GM18498 (cell line): ENCODE data around the gene GRIK4.

Experiments used
- ATAC-seq: cut with Tn5 transposase; IDR thresholded peaks from one replicate; pipeline ENCODE4 v1.9.1; 2021; ENCODE audit warnings: mild to moderate bottlenecking, moderate library complexity; ENCODE audit not compliant: unreplicated experiment

Gene GRIK4

DNA sequence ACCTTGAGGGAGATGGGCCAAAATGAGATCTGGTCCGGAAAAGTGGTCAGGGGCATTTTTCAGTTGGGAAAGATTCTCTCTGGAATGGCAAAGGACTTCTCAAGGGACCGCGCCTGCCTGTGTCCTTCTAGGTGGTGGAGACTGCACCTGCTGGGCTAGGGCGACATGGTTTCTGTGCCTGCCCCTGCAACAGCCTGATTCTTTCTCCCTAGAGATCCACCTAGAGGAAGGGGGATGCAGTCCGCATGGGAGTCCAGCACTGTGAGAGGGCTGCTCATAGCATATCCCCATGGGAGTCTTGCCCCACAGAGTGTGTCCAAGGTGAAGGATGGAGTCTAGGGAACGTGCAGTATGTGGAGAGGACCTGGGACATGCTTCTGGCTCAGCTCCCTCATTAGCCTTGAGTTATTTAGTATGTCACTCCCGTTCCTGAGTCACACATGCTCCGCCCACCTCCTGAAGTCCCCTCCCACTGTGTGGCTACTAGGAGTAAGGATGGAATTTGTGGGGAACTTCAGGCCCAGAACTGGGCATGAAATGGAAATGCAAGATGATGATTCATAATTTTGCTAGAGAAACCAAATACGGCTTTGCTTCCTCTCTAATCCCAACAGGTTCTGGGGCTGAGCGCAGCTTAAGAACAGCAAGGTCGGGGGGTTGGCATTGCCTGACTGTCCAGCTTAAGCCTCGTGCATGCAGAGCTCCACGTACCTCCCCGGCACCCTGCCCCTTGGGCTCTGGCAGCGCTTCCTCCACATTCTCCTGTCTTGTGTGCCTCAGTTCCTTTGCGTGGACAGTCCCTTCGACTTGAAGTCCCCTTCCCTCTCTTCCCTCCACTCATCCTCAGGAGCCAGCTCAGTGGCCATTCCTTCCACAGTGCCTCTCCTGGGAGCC lies 35.0 kb downstream of the GRIK4 start:
- ATAC-seq, result no peak

DNA sequence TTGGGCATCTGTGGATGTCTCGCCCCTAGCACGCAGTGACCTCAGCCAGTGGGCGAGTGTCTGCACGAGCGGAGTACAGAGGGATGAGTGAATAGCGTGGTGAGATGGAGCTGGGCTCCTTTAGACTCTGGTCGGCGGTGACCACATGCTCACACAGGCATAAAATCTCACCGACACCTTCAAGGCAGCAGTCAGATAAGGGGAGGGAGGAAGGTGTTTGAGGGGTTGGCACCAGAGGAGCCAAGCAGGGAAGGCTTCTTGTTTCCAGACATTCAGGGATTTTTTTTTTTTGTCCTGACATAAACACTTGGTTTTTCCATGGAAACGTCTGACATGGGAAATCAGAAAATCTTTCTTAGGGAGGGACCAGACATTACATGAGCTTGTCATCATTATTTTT lies 35.8 kb downstream of the GRIK4 start:
- no peak for ATAC-seq

DNA sequence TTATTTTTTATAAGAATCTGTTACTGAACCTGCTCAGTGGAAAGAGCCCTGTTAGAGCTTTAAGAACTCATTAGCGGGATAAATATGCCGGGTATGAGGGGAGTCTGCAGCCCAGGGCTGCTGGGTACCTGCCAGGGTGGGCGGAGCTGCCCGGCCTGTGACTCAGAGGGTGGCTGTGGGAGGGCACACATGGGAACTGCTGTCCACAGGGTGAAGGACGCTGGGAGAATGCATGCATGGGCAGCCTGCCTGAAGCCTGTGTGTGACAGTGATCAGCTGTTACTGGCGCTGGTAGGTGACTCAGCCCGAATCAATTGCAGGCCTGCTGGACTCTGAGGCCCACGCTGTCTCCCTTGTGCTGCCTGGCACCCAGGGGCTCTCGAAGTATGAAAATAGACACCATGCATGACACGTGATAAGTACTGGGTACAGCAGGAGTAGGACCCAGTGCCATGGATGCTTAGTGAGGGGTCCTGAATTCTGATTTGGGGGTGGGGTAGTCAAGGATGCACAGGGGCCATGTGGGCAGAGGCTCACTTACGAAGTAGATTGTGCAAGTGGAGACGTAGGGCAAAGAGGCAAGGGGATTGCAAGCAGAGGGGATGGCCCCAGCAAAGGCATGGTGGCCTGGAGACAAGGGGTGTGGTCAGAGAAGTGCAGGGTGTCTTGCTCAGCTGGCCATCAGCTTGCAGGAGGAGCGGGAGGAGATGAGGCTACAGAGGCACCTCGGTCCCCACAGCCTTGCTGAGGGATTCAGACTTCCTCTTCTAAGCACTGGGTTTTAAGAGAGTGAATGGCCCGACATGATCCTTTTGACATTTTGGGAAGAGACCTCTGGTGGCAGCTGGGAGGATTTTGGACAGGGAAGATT lies 36.5 kb downstream of the GRIK4 start:
- ATAC-seq, result no peak

DNA sequence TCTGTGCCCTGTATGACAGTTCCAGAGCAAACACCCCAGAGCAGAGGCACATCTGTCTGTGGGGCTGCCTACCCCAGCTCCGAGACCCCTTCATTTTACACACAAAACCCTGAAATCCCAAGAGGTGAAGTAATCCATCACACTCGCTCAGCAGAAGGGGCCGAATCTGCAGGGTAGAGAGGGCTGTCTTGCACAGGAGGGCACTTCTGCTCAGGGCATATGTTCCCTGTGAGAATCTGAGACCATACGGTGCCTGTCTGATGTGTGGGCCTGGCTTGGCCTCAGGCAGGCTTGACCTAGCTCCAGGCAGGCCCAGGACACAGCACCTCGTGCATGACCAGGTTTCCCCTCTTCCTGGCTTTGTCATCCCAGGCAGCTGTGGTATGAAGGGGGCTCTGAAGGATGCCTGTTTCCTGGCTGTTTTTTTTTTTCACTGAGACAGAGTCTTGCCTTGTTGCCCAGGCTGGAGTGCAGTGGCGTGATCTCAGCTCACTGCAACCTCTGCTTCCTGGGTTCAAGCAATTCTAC lies 37.2 kb downstream of the GRIK4 start:
- ATAC-seq, result no peak

DNA sequence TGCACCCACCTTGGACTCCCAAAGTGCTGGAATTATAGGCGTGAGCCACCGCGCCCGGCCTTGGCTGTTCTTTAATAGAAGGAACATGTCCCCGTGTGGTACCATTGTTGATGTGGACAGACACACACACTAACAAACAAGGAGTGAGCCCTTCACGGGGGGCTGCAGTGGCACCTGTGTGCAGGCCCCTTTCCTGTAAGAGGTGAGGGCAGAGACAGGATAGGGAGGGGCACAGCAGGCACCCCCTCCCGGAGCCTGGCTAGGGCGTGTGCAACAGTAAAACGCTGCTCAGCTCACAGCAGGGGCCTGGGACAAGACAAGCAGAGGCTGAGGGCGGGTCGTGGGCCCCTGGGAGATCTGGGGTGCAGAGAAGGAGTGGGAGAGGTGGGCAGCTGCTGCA lies 37.8 kb downstream of the GRIK4 start:
- ATAC-seq, result no peak

DNA sequence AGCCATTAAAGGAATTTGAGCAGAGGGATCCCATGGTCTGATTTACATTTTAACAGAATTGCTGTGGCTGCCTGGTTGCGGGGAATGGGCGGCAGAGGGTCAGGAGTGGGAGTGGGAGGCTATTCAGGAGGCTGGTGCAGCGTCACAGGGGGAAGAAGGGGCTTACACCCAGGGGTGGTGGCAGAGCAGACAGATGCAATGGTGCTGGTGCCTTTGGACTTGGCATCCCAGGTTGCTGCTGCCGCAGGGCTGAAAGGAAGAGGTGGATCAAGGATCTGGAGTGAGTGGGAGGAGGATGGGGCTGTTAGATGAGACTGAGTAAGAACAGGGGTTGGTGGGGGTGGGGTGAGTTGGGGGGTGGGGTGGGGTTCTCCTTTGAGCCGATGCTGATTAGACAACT lies 38.5 kb downstream of the GRIK4 start:
- ATAC-seq, result no peak

DNA sequence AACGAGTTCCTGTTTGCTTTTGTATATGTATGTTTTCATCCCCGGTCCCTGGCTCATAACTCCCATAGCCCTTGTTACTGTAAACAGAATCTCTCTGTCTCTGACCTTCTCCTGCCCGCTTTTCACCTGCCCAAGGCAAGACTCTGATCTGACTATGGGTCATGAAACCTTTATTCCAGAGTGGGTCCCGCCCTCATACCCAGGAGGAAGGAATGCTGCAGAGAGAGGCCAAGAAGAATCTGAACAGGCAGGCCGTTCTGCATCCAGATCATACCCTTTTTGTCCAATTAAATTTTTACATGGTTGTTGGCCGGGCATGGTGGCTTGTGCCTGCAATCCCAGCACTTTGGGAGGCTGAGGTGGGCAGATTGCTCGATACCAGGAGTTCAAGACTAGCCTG lies 39.6 kb downstream of the GRIK4 start:
- no peak for ATAC-seq

DNA sequence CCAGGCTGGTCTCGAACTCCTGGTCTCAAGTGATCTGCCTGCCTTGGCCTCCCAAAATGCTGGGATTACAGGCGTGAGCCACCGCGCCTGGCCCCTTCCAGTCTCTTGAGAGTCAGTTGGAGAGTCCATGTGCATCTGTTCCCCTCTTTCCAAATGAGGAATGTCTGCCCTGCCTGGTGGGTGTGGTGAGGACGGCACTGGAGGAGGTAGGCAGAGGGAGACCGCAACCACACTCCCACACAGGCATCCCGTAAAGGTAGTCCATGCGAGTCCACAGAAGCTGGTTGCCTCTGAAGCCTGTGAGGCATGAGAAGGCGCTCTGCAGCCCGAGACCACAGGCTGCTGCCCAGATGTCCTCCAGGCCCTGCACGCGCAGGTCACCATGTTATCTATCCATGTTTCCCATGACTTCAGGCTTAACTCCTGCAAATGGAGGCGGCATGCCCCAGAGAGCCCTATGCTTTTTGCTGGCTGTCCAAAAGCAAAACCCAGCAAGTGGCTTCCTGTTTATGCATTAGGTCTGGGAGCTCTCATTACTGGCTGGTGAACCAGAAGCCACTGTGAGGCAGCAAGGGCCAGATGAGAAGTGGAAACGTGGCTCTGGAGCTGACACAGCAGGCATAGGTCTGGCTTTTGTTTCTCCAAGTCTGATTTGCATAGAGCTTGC lies 43.4 kb downstream of the GRIK4 start:
- ATAC-seq, result peak; percentile 50

DNA sequence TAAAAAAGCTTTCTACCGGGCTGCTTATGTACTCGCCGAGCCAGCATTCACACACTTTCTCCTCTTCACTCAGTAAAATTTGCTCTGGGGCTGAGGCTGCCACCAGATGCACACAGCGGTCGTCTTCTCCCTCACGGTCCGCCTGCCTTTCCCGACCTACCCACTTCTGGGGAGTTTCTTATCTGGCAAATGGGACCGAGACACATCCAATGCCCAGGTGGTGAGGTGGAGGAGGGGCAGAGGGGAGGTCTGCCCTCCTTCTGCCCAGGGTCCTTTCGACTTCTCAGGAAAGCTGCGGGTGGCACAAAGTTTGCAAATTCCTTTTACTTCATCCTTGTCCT lies 43.9 kb downstream of the GRIK4 start:
- ATAC-seq, result no peak

DNA sequence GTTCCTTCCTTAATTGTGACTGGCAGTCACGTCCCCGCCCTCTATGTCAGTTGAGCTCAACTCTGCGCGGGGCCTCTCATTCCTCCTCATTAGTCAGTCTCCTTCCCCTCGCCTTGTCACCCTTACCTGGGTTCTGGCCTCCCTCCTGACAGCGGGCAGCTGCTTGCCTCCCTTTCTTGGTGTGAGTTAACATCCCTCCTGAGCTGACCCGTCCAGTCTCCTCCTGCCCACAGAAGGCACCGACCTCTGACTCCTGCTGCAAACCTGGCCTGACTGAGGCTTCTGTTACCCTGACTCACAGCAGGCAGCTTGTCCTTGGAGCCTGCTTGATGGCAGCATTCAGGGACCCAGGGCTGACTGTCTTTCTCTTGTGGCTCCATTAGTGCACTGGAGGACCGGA lies 45.2 kb downstream of the GRIK4 start:
- no peak for ATAC-seq

DNA sequence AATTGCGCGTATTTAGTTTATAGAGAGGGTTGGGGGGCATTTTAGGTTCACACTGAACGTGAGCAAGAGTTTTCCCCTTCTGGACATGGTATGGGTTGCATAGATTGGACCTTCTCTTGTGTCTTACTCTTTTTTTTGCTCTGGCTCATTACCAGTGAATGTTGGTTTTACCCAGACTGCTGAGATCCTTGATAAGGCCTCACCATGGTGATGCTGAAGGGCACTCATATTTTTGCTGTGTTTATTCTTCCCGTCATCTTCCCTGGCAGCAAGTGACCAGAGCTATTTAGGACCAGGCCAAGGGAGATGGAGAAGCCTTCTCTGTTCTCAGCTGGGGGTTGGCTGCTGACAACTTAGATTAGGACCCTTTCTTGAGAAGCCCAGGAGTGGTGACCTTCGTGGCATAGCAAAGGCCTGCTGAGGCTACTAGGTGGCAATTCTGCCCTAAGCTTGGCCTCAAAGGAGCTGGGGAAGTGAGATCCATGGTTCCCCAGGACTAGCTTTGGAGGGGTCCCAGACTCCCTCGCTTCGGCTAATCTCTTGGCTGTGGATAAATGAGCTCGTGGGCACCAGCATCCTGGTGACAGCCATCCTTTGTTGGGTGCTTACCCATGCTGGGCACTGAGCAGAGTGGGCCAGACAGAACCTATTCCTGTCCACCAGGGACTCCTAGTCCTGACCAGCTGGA lies 47.3 kb downstream of the GRIK4 start:
- ATAC-seq, result no peak

DNA sequence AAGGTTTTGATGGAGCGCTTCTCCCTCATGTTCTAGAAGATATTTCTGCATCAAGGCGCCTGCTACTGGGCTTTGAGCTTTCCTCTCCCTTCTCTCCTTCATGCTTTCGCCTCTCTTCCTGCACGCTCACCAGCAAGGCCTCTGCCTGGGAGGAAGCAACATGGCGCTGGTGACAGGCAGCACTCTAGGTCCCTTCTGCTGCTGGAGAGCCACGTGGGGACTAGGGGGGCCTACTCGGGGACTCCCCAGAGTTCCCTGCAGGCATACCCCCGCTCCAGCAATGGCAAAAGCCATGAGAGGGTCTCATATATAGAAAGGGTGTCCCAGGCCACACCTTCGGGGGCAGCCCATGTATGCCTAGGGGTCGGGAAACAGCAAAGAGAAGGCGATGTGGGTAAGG lies 49.7 kb downstream of the GRIK4 start:
- no peak for ATAC-seq

DNA sequence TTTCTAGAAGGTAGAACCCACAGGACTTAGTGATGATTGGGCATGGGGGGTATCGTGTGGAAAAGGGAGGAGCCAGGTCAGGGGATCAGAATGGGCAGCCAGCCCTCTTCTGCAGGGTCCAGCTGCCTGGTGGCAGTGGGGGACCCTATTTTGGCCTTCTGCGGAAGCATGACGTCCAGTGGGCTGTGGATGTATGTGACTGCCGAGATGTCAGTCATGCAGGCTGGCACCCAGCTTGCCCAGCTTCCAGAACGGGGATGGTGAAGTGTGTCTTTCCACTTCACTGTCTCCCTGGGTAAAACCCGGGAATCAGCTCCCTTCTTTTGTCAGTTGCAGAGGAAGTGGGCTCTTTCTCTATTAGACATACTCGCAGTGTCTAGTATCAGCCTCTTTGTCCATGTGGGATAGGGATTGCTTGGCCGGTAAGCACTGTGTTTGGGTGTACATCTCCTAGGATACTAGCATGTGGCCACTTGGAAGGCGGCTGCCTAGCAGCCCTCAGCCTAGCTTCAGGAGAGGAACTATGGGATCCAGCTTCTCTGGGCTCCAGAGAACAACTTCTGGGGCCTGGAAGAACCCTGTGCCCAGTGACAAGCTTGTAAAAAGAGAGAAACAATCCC lies 51.4 kb downstream of the GRIK4 start:
- no peak for ATAC-seq

DNA sequence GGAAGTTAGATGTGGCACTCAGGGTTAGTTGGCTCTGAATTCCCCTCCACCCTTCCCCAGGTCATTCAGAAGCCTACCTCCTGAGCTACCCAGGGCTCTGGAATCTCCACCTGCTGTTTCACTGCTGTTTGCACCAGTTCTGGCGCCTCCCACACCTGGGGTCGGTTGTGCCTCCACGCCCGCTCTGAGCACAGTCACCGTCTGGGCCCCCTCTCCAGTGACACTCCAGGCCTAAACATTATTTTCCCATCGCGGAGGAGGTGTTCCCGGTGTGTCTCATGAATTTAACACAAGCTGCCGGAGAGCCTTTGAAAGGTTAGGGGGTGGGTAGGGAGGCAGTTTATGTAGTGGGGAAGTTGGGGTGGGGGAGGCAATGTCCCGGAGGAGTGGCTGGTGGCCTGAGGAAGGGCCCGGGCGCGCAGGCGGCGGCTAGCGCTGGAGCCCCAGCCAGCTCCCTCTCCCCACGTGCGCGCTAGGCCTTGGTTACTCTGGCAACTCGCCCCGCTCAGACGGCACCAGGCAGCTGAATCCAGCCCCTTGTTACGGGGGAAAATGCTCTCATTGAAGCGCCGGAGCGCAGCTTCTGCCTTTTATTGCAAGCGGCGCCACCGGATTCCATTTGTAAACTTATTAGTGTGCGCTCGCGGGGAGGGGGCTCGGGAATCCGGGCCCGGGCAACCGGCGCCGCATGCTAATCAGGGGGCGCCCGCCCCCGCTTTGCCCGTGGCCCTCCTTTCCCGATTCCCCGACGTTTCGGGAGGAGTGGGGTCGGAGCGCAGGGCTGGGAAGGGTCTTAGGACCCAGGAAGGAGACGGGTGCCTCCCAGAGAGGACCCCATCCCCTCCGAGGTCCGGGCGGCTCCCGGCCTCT lies 52.4 kb downstream of the GRIK4 start:
- ATAC-seq, result no peak

DNA sequence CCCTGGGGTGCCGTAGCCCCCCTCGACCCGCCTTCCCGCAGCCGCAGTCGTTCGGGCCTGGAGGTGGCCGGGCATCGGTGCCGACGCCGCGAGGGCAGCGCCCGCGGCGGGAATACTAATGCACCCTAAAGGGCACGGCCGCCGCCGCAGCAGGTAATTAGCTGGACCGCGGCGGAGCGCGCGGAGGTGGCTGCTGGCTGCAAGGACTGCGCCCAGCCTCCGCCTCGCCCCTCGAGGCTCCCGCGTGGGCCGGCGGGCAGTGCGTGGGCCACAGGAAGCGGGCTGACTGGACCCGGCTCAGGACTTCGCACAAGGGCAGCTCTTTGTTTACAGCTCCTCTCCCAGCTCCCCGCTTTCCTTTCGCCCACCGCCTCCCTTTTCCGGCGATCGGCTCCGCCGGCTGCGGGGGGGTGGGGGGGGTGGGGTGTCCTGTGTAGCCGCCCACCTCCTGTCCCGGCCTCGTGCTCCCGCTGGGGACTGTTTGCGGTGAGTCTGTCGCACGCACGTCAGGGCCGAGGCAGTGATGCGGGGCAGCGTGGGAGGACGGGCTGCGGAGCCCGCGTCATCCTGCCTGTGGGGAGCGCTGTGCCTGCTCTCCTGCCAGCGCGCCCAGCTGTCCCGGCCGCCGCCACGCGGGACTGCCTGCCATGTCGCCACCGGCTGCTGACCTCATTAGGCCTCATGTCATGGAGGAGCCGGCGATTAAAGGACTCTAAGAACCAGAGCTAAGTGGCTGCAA lies 53.2 kb downstream of the GRIK4 start:
- ATAC-seq, result peak; percentile 76

DNA sequence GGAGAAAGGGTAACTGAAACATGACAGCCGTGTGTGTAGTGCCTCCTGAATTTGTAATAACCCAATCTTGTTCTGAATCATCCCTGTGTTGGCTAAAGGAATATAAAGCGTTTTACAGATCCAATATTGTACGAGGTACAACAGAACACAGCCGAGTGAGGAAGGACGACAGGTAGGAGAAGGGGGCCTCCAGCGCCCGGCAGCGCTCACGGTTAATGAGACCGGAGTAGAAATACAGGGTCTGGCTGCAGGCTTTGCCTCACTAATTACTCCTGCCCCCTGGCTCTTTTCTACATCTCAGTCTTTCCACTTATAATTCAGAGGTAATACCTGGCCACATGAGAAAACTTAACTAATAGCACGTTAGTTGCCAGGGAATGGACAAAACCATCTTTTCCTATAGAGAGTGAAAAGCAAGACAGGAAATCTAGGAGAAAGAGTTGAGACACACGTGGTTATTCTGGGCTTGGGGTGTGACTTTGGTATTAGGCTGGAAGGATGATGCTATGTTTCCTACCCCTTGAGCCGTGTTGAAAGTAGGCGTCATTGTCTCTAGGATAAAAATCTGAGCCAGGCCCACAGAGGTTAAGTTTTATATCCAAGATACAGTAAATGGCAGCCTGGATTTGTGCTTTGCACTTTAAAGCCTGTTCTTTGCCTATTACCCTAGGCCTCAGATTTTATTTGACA lies 54.1 kb downstream of the GRIK4 start:
- no peak for ATAC-seq

DNA sequence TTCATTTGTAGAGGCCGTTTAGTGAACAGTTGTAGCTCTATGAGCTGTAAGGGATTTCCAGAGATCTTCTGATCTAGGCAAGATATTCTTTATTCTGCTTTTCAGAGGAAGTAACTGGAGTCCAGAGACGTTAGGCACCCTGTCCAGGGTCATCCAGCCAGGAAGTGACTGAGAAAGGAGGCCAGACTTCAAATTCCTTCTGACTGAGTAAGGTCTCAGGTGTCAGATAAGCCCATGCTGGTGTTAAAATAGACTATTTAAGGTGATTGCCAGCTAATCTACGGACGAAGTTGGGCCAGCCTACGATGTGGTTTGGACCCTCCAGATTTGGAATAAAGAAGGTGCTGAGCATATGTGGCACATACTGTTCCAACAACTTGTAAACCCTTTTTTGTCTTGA lies 54.6 kb downstream of the GRIK4 start:
- ATAC-seq, result no peak
